ENCODE measurements around the gene MISP. TPM values are rescaled to one million over a fixed set of nuclear protein-coding genes. Genes with fewer than 3 reads are reported as not detected.
A peak's percentile ranks its signal among the peaks of the same experiment; 100 is the strongest.

MISP gene
- total and polyA plus RNA-seq, 2 of the 13 experiments (the other 11 are each of a cell fraction or from before 2014, with no cell fraction given), result 0.67 to 1.3 TPM

- H3K79me2 ChIP-seq (ENCODE audit: insufficient read depth, low read length), result peaks cover 5% of the 10 kb centered on the region
- in situ Hi-C loops (cut with HindIII; ENCODE audit: extremely low pct_ligation_motif_present, low pct_unique_long_range_greater_than_20kb), result no loop called here
- H3K27me3 ChIP-seq (ENCODE audit: control insufficient read depth in 1 of 2, insufficient read depth in 2 of 2, low read length in 2 of 2), result no peaks in the 10 kb centered on the region
- no peaks in the 10 kb centered on the region for H3K9me3 ChIP-seq (ENCODE audit: low read length)
- H3K9ac ChIP-seq (ENCODE audit: insufficient read depth, low read depth, low read length), result peak overlapping the region; percentile 45
- peak overlapping the region; percentile 34 for H3K4me2 ChIP-seq (ENCODE audit: low read depth, low read length)
- no peaks in the 10 kb centered on the region for H4K20me1 ChIP-seq (ENCODE audit: insufficient read depth, low read length)
- H3K4me3 ChIP-seq (replicated peaks in 1 of 3; ENCODE audit: insufficient read depth in 1 of 3, low read depth in 2 of 3, low read length in 3 of 3), result peak overlapping the region in 1 of 3 experiments; percentile 20; a peak in 1 of 6 replicates
- peak overlapping the region; percentile 27 for H3K27ac ChIP-seq (ENCODE audit: extremely low read length, insufficient read depth, low read length)
- no TSS peak for BruUV-seq (replicated peaks)
- H3K4me1 ChIP-seq (ENCODE audit: insufficient read depth, low read length), result peaks cover 49% of the 10 kb centered on the region
- 46% methylated on average over 28 of the region's 36 CpGs for WGBS (ENCODE audit: low lambda C conversion rate)
- intact Hi-C loops (cut with micrococcal nuclease; ENCODE audit: unreplicated experiment), result no loop called here
- peak; percentile 41 for ATAC-seq
- DNase-seq (ENCODE audit: low spot score), result peak; percentile 81
- no peak overlapping the region for H2AFZ ChIP-seq (ENCODE audit: low read length)
- H3K36me3 ChIP-seq (replicated peaks in 1 of 2; ENCODE audit: control insufficient read depth in 1 of 2, insufficient read depth in 2 of 2, low read length in 2 of 2), result no peaks in the 10 kb centered on the region
- ChIA-PET POLR2A (interaction anchor here (0.6 to 0.9 kb wide), 2 partner anchors 20 to 175 kb away, joined by 3 to 4 read pairs; no protein-coding TSS in a partner anchor), CTCF (ENCODE audit: low intra/inter-chr PET ratio, low total read pairs) (no interaction called here)
- FAIRE-seq, result peak; percentile 83
- TF ChIP-seq SRY (CRISPR knock-in tag; IDR thresholded peaks at IDR 0.05) (0 out of 2 replicates have a peak, but pooled peaks have one; percentile 75), IRF9 (CRISPR knock-in tag; IDR thresholded peaks at IDR 0.05; ENCODE audit: borderline replicate concordance) (peak; percentile 41; the same call in 1 of the 2 replicates), ZFP91 (CRISPR knock-in tag; IDR thresholded peaks at IDR 0.05; ENCODE audit: borderline replicate concordance) (peak; percentile 65), ZHX1 (CRISPR knock-in tag; IDR thresholded peaks at IDR 0.05; ENCODE audit: low read depth) (no peak), NR2F6 (IDR thresholded peaks at IDR 0.05) (no peak), NR2F6 (CRISPR knock-in tag; IDR thresholded peaks at IDR 0.05) (peak; percentile 59; the same call in 1 of the 2 replicates), MYPOP (CRISPR knock-in tag; IDR thresholded peaks at IDR 0.05) (peak; percentile 77), TAF15 (IDR thresholded peaks at IDR 0.05; ENCODE audit: low read depth, low read length, poor library complexity, severe bottlenecking) (no peak), ZNF558 (CRISPR knock-in tag; IDR thresholded peaks at IDR 0.05; ENCODE audit: borderline replicate concordance) (peak; percentile 79; the same call in 1 of the 2 replicates), HMGXB4 (CRISPR knock-in tag; IDR thresholded peaks at IDR 0.05; ENCODE audit: borderline replicate concordance in 1 of 2, low read depth in 1 of 2) (peak in 1 of 2 experiments; percentile 70; a peak in 1 of 4 replicates), CBFB (CRISPR knock-in tag; IDR thresholded peaks at IDR 0.05) (0 out of 2 replicates have a peak, but pooled peaks have one; percentile 29), ZNF12 (CRISPR knock-in tag; IDR thresholded peaks at IDR 0.05) (peak; percentile 37; the same call in 1 of the 2 replicates), ZNF253 (CRISPR knock-in tag; IDR thresholded peaks at IDR 0.05; ENCODE audit: borderline replicate concordance) (0 out of 2 replicates have a peak, but pooled peaks have one; percentile 37)
Observed at GRCh38 chr19:778910-779653, 28.2 kb downstream of the MISP start.

All from HepG2 (cell line).